HepG2 (cell line): ENCODE data around the gene ACADVL. TPM values are rescaled to one million over a fixed set of nuclear protein-coding genes. Genes with fewer than 3 reads are reported as not detected.

Experiments used
- CCDC6 ChIP-seq: sonication (generic); formaldehyde crosslinking; IDR thresholded peaks from 2 replicates; pipeline ENCODE4 v1.8.1; 2022; ENCODE audit warnings: mild to moderate bottlenecking, missing genetic modification reagents, moderate library complexity
- ETV6 ChIP-seq: sonication (generic); formaldehyde crosslinking; conservative IDR thresholded peaks from 2 replicates; pipeline ENCODE4 v1.4.0; 2020; ENCODE audit warnings: missing genetic modification reagents
- GRHL1 ChIP-seq: sonication (generic); formaldehyde crosslinking; conservative IDR thresholded peaks from 2 replicates; pipeline ENCODE4 v1.8.0; 2022; ENCODE audit warnings: missing genetic modification reagents
- ISX ChIP-seq: sonication (generic); formaldehyde crosslinking; conservative IDR thresholded peaks from 2 replicates; pipeline ENCODE4 v1.5.0; 2020; ENCODE audit warnings: missing genetic modification reagents
- JUN ChIP-seq: sonication (generic); formaldehyde crosslinking; IDR thresholded peaks from 2 replicates; pipeline ENCODE4 v1.4.0; 2020; ENCODE audit warnings: mild to moderate bottlenecking, missing genetic modification reagents
- KMT2A ChIP-seq: sonication (generic); formaldehyde crosslinking; IDR thresholded peaks from 2 replicates; pipeline ENCODE4 v1.4.0; 2020; ENCODE audit warnings: missing genetic modification reagents
- LBX2 ChIP-seq: sonication (generic); formaldehyde crosslinking; IDR thresholded peaks from 2 replicates; pipeline ENCODE4 v1.5.0; 2020; ENCODE audit warnings: missing genetic modification reagents, mild to moderate bottlenecking, borderline replicate concordance
- NBN ChIP-seq: fragments of 450-650 bp; conservative IDR thresholded peaks from 2 replicates; pipeline ENCODE4 v1.6.1; 2017
- NFIC ChIP-seq: IDR thresholded peaks from 2 replicates; pipeline ENCODE4 v1.6.1; 2012; ENCODE audit warnings: mild to moderate bottlenecking, low read length, inconsistent platforms
- NR2F2 ChIP-seq: IDR thresholded peaks from 2 replicates; pipeline ENCODE4 v1.6.1; 2012; ENCODE audit warnings: low read depth, inconsistent platforms, borderline replicate concordance
- PBX3 ChIP-seq: sonication (generic); formaldehyde crosslinking; IDR thresholded peaks from 2 replicates; pipeline ENCODE4 v1.8.1; 2023; ENCODE audit warnings: missing genetic modification reagents, inconsistent platforms, borderline replicate concordance
- POLR2G ChIP-seq: fragments of 200-400 bp; formaldehyde crosslinking; IDR thresholded peaks from 2 replicates; pipeline ENCODE4 v1.6.1; 2018; ENCODE audit warnings: mild to moderate bottlenecking, low read depth, low read length, moderate library complexity
- RNF2 ChIP-seq: fragments of 450-650 bp; conservative IDR thresholded peaks from 2 replicates; pipeline ENCODE4 v1.6.1; 2016; ENCODE audit warnings: low read depth
- SAP130 ChIP-seq: IDR thresholded peaks from 2 replicates; pipeline ENCODE4 v1.6.1; 2016; ENCODE audit warnings: low read depth
- STAT5B ChIP-seq: sonication (generic); formaldehyde crosslinking; IDR thresholded peaks from 2 replicates; pipeline ENCODE4 v1.4.0; 2020; ENCODE audit warnings: missing genetic modification reagents
- TEF ChIP-seq: sonication (generic); formaldehyde crosslinking; IDR thresholded peaks from 2 replicates; pipeline ENCODE4 v1.5.0; 2020; ENCODE audit warnings: missing genetic modification reagents
- TFDP2 ChIP-seq: sonication (generic); formaldehyde crosslinking; IDR thresholded peaks from 2 replicates; pipeline ENCODE4 v1.4.0; 2020; ENCODE audit warnings: missing genetic modification reagents
- ZFYVE20 ChIP-seq: sonication (generic); formaldehyde crosslinking; IDR thresholded peaks from 2 replicates; pipeline ENCODE4 v1.8.0; 2023; ENCODE audit warnings: low read depth, mild to moderate bottlenecking, moderate library complexity, missing genetic modification reagents, borderline replicate concordance
- ZKSCAN5 ChIP-seq: sonication (generic); formaldehyde crosslinking; IDR thresholded peaks from 2 replicates; pipeline ENCODE4 v1.5.1; 2020; ENCODE audit warnings: mild to moderate bottlenecking, missing genetic modification reagents
- ZKSCAN8 ChIP-seq: IDR thresholded peaks from 2 replicates; pipeline ENCODE4 v1.6.1; 2016; ENCODE audit warnings: borderline replicate concordance, missing genetic modification reagents, missing compliant biosample characterization
- ZNF180 ChIP-seq: sonication (generic); formaldehyde crosslinking; IDR thresholded peaks from 2 replicates; pipeline ENCODE4 v1.4.0; 2020; ENCODE audit warnings: low read depth, missing genetic modification reagents, borderline replicate concordance
- ZNF20 ChIP-seq: sonication (generic); formaldehyde crosslinking; IDR thresholded peaks from 2 replicates; pipeline ENCODE4 v1.4.0; 2020; ENCODE audit warnings: mild to moderate bottlenecking, moderate library complexity, missing genetic modification reagents
- ZNF383 ChIP-seq: sonication (generic); formaldehyde crosslinking; IDR thresholded peaks from 2 replicates; pipeline ENCODE4 v1.4.0; 2020; ENCODE audit warnings: missing genetic modification reagents, mild to moderate bottlenecking, borderline replicate concordance
- ZNF737 ChIP-seq: sonication (generic); formaldehyde crosslinking; IDR thresholded peaks from 2 replicates; pipeline ENCODE4 v1.5.0; 2020; ENCODE audit warnings: missing genetic modification reagents, mild to moderate bottlenecking, borderline replicate concordance
- ZNF879 ChIP-seq: sonication (generic); formaldehyde crosslinking; IDR thresholded peaks from 2 replicates; pipeline ENCODE4 v1.8.1; 2023; ENCODE audit warnings: missing genetic modification reagents
- ZSCAN5A ChIP-seq: sonication (generic); formaldehyde crosslinking; IDR thresholded peaks from 2 replicates; pipeline ENCODE4 v1.8.0; 2022; ENCODE audit warnings: mild to moderate bottlenecking, missing genetic modification reagents, borderline replicate concordance
- polyA plus RNA-seq, 8 experiments: library from polyadenylated mRNA; depleted of rRNA in 3 of 8; stranded (reverse) in 7 of 8; unstranded in 1 of 8; fragments of >200 nt; fragmentation: Illumina TruSeq in 4 of 8; extraction: Trizol in 4 of 8; gene quantifications; 2 replicates each; pipeline versions ENCODE4 v1.2.1 to v1.2.3, GENCODE V29; 2011 to 2016; ENCODE audit warnings: low read depth in 4 of 8, missing spikeins in 1 of 8, mixed read lengths in 1 of 8; ENCODE audit not compliant: insufficient read depth in 1 of 8
- total RNA-seq, 5 experiments: library from RNA; depleted of rRNA; stranded (reverse); fragments of >200 nt; fragmentation: Illumina TruSeq; extraction: Trizol; gene quantifications; 2 replicates each; pipeline ENCODE4 v1.2.3, GENCODE V29; 2016; ENCODE audit warnings: low read depth in 1 of 5

ACADVL gene
- total and polyA plus RNA-seq, 2 of the 13 experiments (the other 11 are each of a cell fraction or from before 2014, with no cell fraction given) = 219 to 412 TPM

- TF ChIP-seq RNF2 (no peak), JUN (CRISPR knock-in tag) (no peak), ZNF180 (CRISPR knock-in tag) (no peak), ZKSCAN5 (CRISPR knock-in tag) (no peak), KMT2A (no peak), ZNF879 (CRISPR knock-in tag) (no peak), GRHL1 (CRISPR knock-in tag) (no peak), ZSCAN5A (CRISPR knock-in tag) (0 out of 2 replicates have a peak, but pooled peaks have one; percentile 15), CCDC6 (CRISPR knock-in tag) (0 out of 2 replicates have a peak, but pooled peaks have one; percentile 18), STAT5B (no peak), PBX3 (CRISPR knock-in tag) (no peak), TFDP2 (CRISPR knock-in tag) (no peak), ZNF20 (no peak), NBN (no peak), ZKSCAN8 (CRISPR knock-in tag) (no peak), NR2F2 (no peak), ZFYVE20 (CRISPR knock-in tag) (no peak), ZNF383 (CRISPR knock-in tag) (no peak), ISX (CRISPR knock-in tag) (no peak), ZNF737 (CRISPR knock-in tag) (no peak), NFIC (no peak), ETV6 (CRISPR knock-in tag) (no peak; the same call in 1 of the 2 replicates), TEF (CRISPR knock-in tag) (no peak), LBX2 (no peak), POLR2G (peak; percentile 78), SAP130 (CRISPR knock-in tag) (peak; percentile 80)
Measured at GRCh38 chr17:7177954-7178477, 41.7 kb upstream of the ACADVL start (continued).
